ENCODE measurements around the gene ADGRA1.
"Not testable (repeated sequence)": the region's sequence is repeated elsewhere in the genome, so short reads cannot be mapped to it uniquely, and the experiment has no call there.

ADGRA1 gene

GRCh38 chr10:133107442-133107841 is 19.7 kb downstream of the ADGRA1 start:
- TF ChIP-seq, protein P1, sequence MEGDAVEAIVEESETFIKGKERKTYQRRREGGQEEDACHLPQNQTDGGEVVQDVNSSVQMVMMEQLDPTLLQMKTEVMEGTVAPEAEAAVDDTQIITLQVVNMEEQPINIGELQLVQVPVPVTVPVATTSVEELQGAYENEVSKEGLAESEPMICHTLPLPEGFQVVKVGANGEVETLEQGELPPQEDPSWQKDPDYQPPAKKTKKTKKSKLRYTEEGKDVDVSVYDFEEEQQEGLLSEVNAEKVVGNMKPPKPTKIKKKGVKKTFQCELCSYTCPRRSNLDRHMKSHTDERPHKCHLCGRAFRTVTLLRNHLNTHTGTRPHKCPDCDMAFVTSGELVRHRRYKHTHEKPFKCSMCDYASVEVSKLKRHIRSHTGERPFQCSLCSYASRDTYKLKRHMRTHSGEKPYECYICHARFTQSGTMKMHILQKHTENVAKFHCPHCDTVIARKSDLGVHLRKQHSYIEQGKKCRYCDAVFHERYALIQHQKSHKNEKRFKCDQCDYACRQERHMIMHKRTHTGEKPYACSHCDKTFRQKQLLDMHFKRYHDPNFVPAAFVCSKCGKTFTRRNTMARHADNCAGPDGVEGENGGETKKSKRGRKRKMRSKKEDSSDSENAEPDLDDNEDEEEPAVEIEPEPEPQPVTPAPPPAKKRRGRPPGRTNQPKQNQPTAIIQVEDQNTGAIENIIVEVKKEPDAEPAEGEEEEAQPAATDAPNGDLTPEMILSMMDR (conservative IDR thresholded peaks at IDR 0.05; ENCODE audit: low read depth, low read length) = no peak
- no peaks in the 10 kb centered on the region for H3K36me3 ChIP-seq (ENCODE audit: insufficient read depth)
- no peaks in the 10 kb centered on the region for H3K4me1 ChIP-seq (ENCODE audit: low read depth, poor library complexity, severe bottlenecking)
- no peak overlapping the region for H3K4me2 ChIP-seq
- no peaks in the 10 kb centered on the region for H3K79me2 ChIP-seq (ENCODE audit: insufficient read depth, low read depth)
- H3K27ac ChIP-seq = no peak overlapping the region
- H3K4me3 ChIP-seq (IDR thresholded peaks at IDR 0.05; ENCODE audit: insufficient read depth, low read depth, low read length) = no peak overlapping the region
- H4K20me1 ChIP-seq (ENCODE audit: insufficient read depth) = no peaks in the 10 kb centered on the region
- no peak overlapping the region for H2AFZ ChIP-seq (ENCODE audit: low read depth)
- H3K27me3 ChIP-seq (ENCODE audit: insufficient read depth, low read depth) = peaks cover 9% of the 10 kb centered on the region; the same call in 1 of the 2 replicates
- H3K9ac ChIP-seq = no peak overlapping the region

- no peak overlapping the region for H2AFZ ChIP-seq (ENCODE audit: low read depth)
- TF ChIP-seq, protein P1 (conservative IDR thresholded peaks at IDR 0.05; ENCODE audit: low read depth, low read length) = no peak
- H3K9ac ChIP-seq = no peak overlapping the region
- H3K36me3 ChIP-seq (ENCODE audit: insufficient read depth) = no peaks in the 10 kb centered on the region
- no peak overlapping the region for H3K4me3 ChIP-seq (IDR thresholded peaks at IDR 0.05; ENCODE audit: insufficient read depth, low read depth, low read length)
- no peaks in the 10 kb centered on the region for H3K79me2 ChIP-seq (ENCODE audit: insufficient read depth, low read depth)
- no peaks in the 10 kb centered on the region; the same call in 1 of the 2 replicates for H3K27me3 ChIP-seq (ENCODE audit: insufficient read depth, low read depth)
- H4K20me1 ChIP-seq (ENCODE audit: insufficient read depth) = no peaks in the 10 kb centered on the region
- no peaks in the 10 kb centered on the region for H3K4me1 ChIP-seq (ENCODE audit: low read depth, poor library complexity, severe bottlenecking)
- no peak overlapping the region for H3K27ac ChIP-seq
- no peak overlapping the region for H3K4me2 ChIP-seq
Measured at GRCh38 chr10:133109711-133110110, 22.0 kb downstream of the ADGRA1 start.

GRCh38 chr10:133110133-133110532 is 22.4 kb downstream of the ADGRA1 start:
- TF ChIP-seq, protein P1 (conservative IDR thresholded peaks at IDR 0.05; ENCODE audit: low read depth, low read length) = no peak
- no peaks in the 10 kb centered on the region for H3K36me3 ChIP-seq (ENCODE audit: insufficient read depth)
- H4K20me1 ChIP-seq (ENCODE audit: insufficient read depth) = no peaks in the 10 kb centered on the region
- H3K27me3 ChIP-seq (ENCODE audit: insufficient read depth, low read depth) = no peaks in the 10 kb centered on the region; the same call in 1 of the 2 replicates
- H3K4me2 ChIP-seq = no peak overlapping the region
- H3K9ac ChIP-seq = no peak overlapping the region
- no peaks in the 10 kb centered on the region for H3K4me1 ChIP-seq (ENCODE audit: low read depth, poor library complexity, severe bottlenecking)
- no peak overlapping the region for H3K27ac ChIP-seq
- no peak overlapping the region for H3K4me3 ChIP-seq (IDR thresholded peaks at IDR 0.05; ENCODE audit: insufficient read depth, low read depth, low read length)
- H3K79me2 ChIP-seq (ENCODE audit: insufficient read depth, low read depth) = no peaks in the 10 kb centered on the region
- no peak overlapping the region for H2AFZ ChIP-seq (ENCODE audit: low read depth)

GRCh38 chr10:133110609-133111275 is 23.0 kb downstream of the ADGRA1 start:
- H2AFZ ChIP-seq (ENCODE audit: low read depth) = no peak overlapping the region
- no peak overlapping the region for H3K4me3 ChIP-seq (IDR thresholded peaks at IDR 0.05; ENCODE audit: insufficient read depth, low read depth, low read length)
- H3K27ac ChIP-seq = no peak overlapping the region
- no peak overlapping the region for H3K4me2 ChIP-seq
- no peak overlapping the region for H3K9ac ChIP-seq
- no peaks in the 10 kb centered on the region for H4K20me1 ChIP-seq (ENCODE audit: insufficient read depth)
- TF ChIP-seq, protein P1 (conservative IDR thresholded peaks at IDR 0.05; ENCODE audit: low read depth, low read length) = no peak
- no peaks in the 10 kb centered on the region for H3K4me1 ChIP-seq (ENCODE audit: low read depth, poor library complexity, severe bottlenecking)
- no peaks in the 10 kb centered on the region; the same call in 1 of the 2 replicates for H3K27me3 ChIP-seq (ENCODE audit: insufficient read depth, low read depth)
- no peaks in the 10 kb centered on the region for H3K36me3 ChIP-seq (ENCODE audit: insufficient read depth)
- H3K79me2 ChIP-seq (ENCODE audit: insufficient read depth, low read depth) = no peaks in the 10 kb centered on the region

- H3K4me2 ChIP-seq; H3K27ac ChIP-seq; H2AFZ ChIP-seq (ENCODE audit: low read depth); H3K4me1 ChIP-seq (ENCODE audit: low read depth, poor library complexity, severe bottlenecking); H3K9ac ChIP-seq; H3K4me3 ChIP-seq (IDR thresholded peaks at IDR 0.05; ENCODE audit: insufficient read depth, low read depth, low read length); H3K36me3 ChIP-seq (ENCODE audit: insufficient read depth); H4K20me1 ChIP-seq (ENCODE audit: insufficient read depth); H3K27me3 ChIP-seq (ENCODE audit: insufficient read depth, low read depth); H3K79me2 ChIP-seq (ENCODE audit: insufficient read depth, low read depth): not testable (repeated sequence)
Measured at GRCh38 chr10:133111640-133112039, 23.9 kb downstream of the ADGRA1 start.

All from KMS-11 (cell line).